ENCODE results near the gene KHDRBS2.

The KHDRBS2 gene

GRCh38 chr6:61682562-61682961, 603.5 kb downstream of the KHDRBS2 start:
- H3K4me3 Mint-ChIP-seq: no peak overlapping the region
- H3K27ac Mint-ChIP-seq: no peak overlapping the region
- no peaks in the 10 kb centered on the region for H3K27me3 Mint-ChIP-seq
- no peaks in the 10 kb centered on the region for H3K36me3 Mint-ChIP-seq (ENCODE audit: insufficient read depth)
- DNase-seq (no peak), ATAC-seq (replicated peaks) (no peak)
- H3K4me1 Mint-ChIP-seq (ENCODE audit: low read depth in 2 of 2): no peaks in the 10 kb centered on the region
- H3K9me3 Mint-ChIP-seq: peaks cover 4 to 13% of the 10 kb centered on the region in 2 donors

DNA sequence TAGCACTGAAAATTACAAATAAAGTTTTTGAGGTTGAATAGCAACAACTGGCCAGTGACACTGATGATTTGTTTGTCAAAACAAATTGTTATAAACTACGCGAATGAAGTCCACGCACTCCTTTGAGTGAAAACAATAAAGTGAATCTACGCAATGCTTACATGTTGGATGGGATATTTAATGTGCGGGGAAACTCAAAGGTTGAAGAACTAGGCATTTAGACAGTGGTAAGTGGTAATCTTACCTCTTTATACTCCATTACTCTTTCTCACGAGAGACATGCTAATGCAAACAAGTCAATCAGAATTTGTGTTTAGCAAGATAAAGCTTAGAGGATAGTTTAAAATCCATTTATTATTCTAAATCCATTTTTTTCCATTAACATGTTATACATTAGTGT, 606.4 kb downstream of the KHDRBS2 start:
- Mint-ChIP-seq H3K27me3 (no peaks in the 10 kb centered on the region), H3K4me3 (no peak overlapping the region), H3K4me1 (ENCODE audit: low read depth in 2 of 2) (no peaks in the 10 kb centered on the region), H3K27ac (no peak overlapping the region), H3K36me3 (ENCODE audit: insufficient read depth) (no peaks in the 10 kb centered on the region), H3K9me3 (peaks cover 7 to 15% of the 10 kb centered on the region in 2 donors)
- DNase-seq (no peak), ATAC-seq (replicated peaks) (no peak)

DNA sequence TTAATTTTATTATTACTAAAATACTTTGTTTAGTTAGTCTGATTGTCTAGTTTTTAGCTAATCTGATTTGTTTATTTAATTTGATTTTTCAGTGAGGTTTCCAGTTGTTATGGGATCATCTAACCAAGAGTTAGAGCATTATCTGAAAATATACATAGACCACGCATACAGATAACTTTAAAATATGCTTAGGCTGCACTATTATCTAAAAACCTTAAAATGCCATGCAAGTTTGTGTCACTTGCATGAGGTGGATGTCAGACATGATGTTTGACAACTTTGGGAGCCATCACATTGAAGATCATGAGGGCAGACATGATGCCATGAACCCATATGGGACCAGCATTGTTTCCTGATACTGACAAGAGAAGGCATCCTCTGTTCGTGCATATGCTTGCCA, 610.3 kb downstream of the KHDRBS2 start:
- Mint-ChIP-seq H3K36me3 (ENCODE audit: insufficient read depth) (no peaks in the 10 kb centered on the region), H3K4me1 (ENCODE audit: low read depth in 2 of 2) (no peaks in the 10 kb centered on the region), H3K4me3 (no peak overlapping the region), H3K9me3 (peaks cover 5 to 11% of the 10 kb centered on the region in 2 donors), H3K27ac (no peak overlapping the region), H3K27me3 (no peaks in the 10 kb centered on the region)
- ATAC-seq (replicated peaks) (no peak), DNase-seq (no peak)

DNA sequence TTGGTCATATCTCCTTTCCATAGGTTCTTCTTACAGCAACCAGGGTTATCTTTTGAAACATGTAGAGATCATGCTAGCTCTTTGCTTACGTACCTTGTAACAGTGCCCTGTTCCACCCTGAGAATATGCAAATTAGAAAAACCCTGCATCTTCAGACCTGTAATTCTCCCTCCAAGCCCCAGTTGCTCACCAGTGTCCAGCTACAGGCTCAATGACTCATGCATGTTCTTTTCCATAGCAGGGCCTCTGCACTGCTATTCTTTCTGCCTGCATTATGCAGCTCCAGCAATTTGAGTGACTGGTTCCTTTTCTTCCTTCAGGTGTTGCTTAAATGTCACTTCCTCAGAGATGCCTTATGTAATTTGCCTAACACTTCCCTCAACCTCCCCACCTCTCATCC, 636.2 kb downstream of the KHDRBS2 start:
- no peaks in the 10 kb centered on the region for H3K36me3 Mint-ChIP-seq (ENCODE audit: insufficient read depth)
- H3K4me1 Mint-ChIP-seq (ENCODE audit: low read depth in 2 of 2): no peaks in the 10 kb centered on the region
- DNase-seq (no peak), ATAC-seq (replicated peaks) (no peak)
- no peak overlapping the region for H3K4me3 Mint-ChIP-seq
- peaks cover 12 to 24% of the 10 kb centered on the region in 2 donors for H3K9me3 Mint-ChIP-seq
- no peak overlapping the region for H3K27ac Mint-ChIP-seq
- no peaks in the 10 kb centered on the region for H3K27me3 Mint-ChIP-seq

- no peaks in the 10 kb centered on the region for H3K36me3 Mint-ChIP-seq (ENCODE audit: insufficient read depth)
- H3K4me3 Mint-ChIP-seq: no peak overlapping the region
- peaks cover 5 to 19% of the 10 kb centered on the region in 2 donors for H3K9me3 Mint-ChIP-seq
- ATAC-seq (replicated peaks): no peak
- H3K27me3 Mint-ChIP-seq: no peaks in the 10 kb centered on the region
- H3K4me1 Mint-ChIP-seq (ENCODE audit: low read depth in 2 of 2): no peaks in the 10 kb centered on the region
- no peak overlapping the region for H3K27ac Mint-ChIP-seq
- DNase-seq: no peak
Observed at GRCh38 chr6:61640463-61640862, 645.6 kb downstream of the KHDRBS2 start.
